Esophagus squamous epithelium (tissue), 5 donors: Measurements from ENCODE around the gene TNPO3. TPM values are rescaled to one million over a fixed set of nuclear protein-coding genes. Genes with fewer than 3 reads are reported as not detected.

Experiments used
- DNase-seq: peaks from one replicate; lab custom pipeline; 2025; lab: John Stamatoyannopoulos, UW
- H3K27ac ChIP-seq, 4 donors: fragments of 200-600 bp; sonication (generic); one replicate each; pipeline ENCODE4 v1.5.1; 2016 to 2019; ENCODE audit warnings: mild to moderate bottlenecking in 1 of 4
- H3K27me3 ChIP-seq, 4 donors: fragments of 200-600 bp; sonication (generic); 1 replicate in 3 of 4; 2 replicates in 1 of 4; pipeline versions ENCODE4 v1.5.1 to v1.6.0; 2017 to 2021; ENCODE audit warnings: antibody characterized with exemption in 1 of 4
- H3K36me3 ChIP-seq, 3 donors: fragments of 200-600 bp; sonication (generic); one replicate each; pipeline ENCODE4 v1.5.1; 2016 to 2019
- H3K4me1 ChIP-seq, 3 donors: fragments of 200-600 bp; sonication (generic); one replicate each; pipeline ENCODE4 v1.5.1; 2017 to 2019
- H3K4me3 ChIP-seq, 4 donors: fragments of 200-600 bp; sonication (generic); 1 replicate in 3 of 4; 2 replicates in 1 of 4; pipeline ENCODE4 v1.5.1; 2016 to 2019; ENCODE audit warnings: mild to moderate bottlenecking in 2 of 4, moderate library complexity in 1 of 4
- H3K9me3 ChIP-seq, 3 donors: fragments of 200-600 bp; sonication (generic); one replicate each; pipeline ENCODE4 v1.5.1; 2016 to 2019
- POLR2A ChIP-seq, 4 donors: fragments of 450-650 bp; IDR thresholded peaks; one replicate each; pipeline ENCODE4 v1.6.1; 2017; ENCODE audit warnings: antibody characterized with exemption in 4 of 4, mild to moderate bottlenecking in 4 of 4, moderate library complexity in 3 of 4
- WGBS, 2 donors: methylation state at CpG; one replicate each; pipeline ENCODE4 v1.1.5; 2018; 5-methylcytosine and 5-hydroxymethylcytosine counted together
- intact Hi-C: fragments of 100-400 bp; cut with DNase I; formaldehyde crosslinking; loops from one replicate; pipeline ENCODE4 v1.15.0; 2022
- small RNA-seq, 4 donors: library from RNA; depleted of rRNA; stranded (forward); fragments of <200 nt; gene quantifications; one replicate each; pipeline ENCODE3, GENCODE V24; 2016
- total RNA-seq, 4 donors: library from RNA; depleted of rRNA; stranded (reverse); fragments of >200 nt; gene quantifications; one replicate each; pipeline ENCODE4 v1.1.0, GENCODE V29; 2016
- TF ChIP-seq, protein P1 (sequence below), 6 experiments: fragments of 450-650 bp in 4 of 6; fragments of 200-600 bp in 2 of 6; sonication (generic) in 2 of 6; IDR thresholded peaks; one replicate each; pipeline ENCODE4 v1.5.1; 2016 to 2019; ENCODE audit warnings: antibody characterized with exemption in 6 of 6, mild to moderate bottlenecking in 4 of 6, moderate library complexity in 4 of 6
- donor health status: DM: yes; HTN: yes; CAD: no.

The TNPO3 gene
- total RNA-seq, 4 donors from 2014 or later, result 26.4 to 49.6 (median 39.3) TPM

- H3K27me3 ChIP-seq, result peaks cover 0 to 29% (median 0%) of the 10 kb centered on the region in 4 donors
- no peaks in the 10 kb centered on the region for H3K36me3 ChIP-seq
- peaks cover 0 to 1% (median 0%) of the 10 kb centered on the region in 3 donors for H3K9me3 ChIP-seq
- intact Hi-C loops, result loop anchor here (5.0 kb wide), 1 partner anchor 188 kb away; no protein-coding TSS in a partner anchor
- H3K27ac ChIP-seq, result no peak overlapping the region
- TF ChIP-seq, protein P1, sequence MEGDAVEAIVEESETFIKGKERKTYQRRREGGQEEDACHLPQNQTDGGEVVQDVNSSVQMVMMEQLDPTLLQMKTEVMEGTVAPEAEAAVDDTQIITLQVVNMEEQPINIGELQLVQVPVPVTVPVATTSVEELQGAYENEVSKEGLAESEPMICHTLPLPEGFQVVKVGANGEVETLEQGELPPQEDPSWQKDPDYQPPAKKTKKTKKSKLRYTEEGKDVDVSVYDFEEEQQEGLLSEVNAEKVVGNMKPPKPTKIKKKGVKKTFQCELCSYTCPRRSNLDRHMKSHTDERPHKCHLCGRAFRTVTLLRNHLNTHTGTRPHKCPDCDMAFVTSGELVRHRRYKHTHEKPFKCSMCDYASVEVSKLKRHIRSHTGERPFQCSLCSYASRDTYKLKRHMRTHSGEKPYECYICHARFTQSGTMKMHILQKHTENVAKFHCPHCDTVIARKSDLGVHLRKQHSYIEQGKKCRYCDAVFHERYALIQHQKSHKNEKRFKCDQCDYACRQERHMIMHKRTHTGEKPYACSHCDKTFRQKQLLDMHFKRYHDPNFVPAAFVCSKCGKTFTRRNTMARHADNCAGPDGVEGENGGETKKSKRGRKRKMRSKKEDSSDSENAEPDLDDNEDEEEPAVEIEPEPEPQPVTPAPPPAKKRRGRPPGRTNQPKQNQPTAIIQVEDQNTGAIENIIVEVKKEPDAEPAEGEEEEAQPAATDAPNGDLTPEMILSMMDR (IDR thresholded peaks at IDR 0.05), result peak in 5 of 6 experiments; percentile 55 to 69 (median 57)
- no peak for TF ChIP-seq POLR2A (IDR thresholded peaks at IDR 0.05)
- no peak overlapping the region for H3K4me3 ChIP-seq
- DNase-seq, result no peak
- 26 to 32% methylated on average over 7 to 8 of the region's 8 CpGs for WGBS, 2 donors
- peaks cover 0 to 29% (median 6%) of the 10 kb centered on the region in 3 donors for H3K4me1 ChIP-seq
These were observed 150.3 kb downstream of the TNPO3 start for GRCh38 chr7:128904381-128905197.

Small RNA genes within 50 kb of the gene (small RNA-seq; reads per million reads assigned to genes)
- gene RN7SL306P, result 0 reads per million in 4 donors

Other genes starting within 250 kb of the TNPO3 start
- gene FLNC, start 224.7 kb downstream of the TNPO3 start, total RNA-seq, result 10 to 100 TPM in 2 of 4 donors, 1 to 10 TPM in 2; 3.0 to 27.3 (median 7.5) TPM
- gene ATP6V1F, start 192.3 kb downstream of the TNPO3 start, total RNA-seq, result 100 to 1,000 TPM; 103 to 148 (median 130) TPM
- 1 to 10 TPM in 2 of 4 donors, under 1 TPM in 2; 0.47 to 1.5 (median 0.87) TPM for gene KCP, start 144.4 kb downstream of the TNPO3 start, total RNA-seq
- 10 to 100 TPM; 12.2 to 20.5 (median 16.9) TPM for gene IRF5, start 117.2 kb downstream of the TNPO3 start, total RNA-seq
- 1 to 10 TPM in 3 of 4 donors, under 1 TPM in 1; 0.44 to 5.9 (median 4.0) TPM for gene TSPAN33, start 89.6 kb upstream of the TNPO3 start, total RNA-seq
- 10 to 100 TPM in 3 of 4 donors, 1 to 10 TPM in 1; 9.2 to 18.4 (median 10.4) TPM for gene SMO, start 133.5 kb upstream of the TNPO3 start, total RNA-seq
- 10 to 100 TPM; 10.8 to 14.0 (median 13.7) TPM for gene AHCYL2, start 169.9 kb upstream of the TNPO3 start, total RNA-seq